ENCODE data around the gene PAQR6.

PAQR6 gene, protein sequence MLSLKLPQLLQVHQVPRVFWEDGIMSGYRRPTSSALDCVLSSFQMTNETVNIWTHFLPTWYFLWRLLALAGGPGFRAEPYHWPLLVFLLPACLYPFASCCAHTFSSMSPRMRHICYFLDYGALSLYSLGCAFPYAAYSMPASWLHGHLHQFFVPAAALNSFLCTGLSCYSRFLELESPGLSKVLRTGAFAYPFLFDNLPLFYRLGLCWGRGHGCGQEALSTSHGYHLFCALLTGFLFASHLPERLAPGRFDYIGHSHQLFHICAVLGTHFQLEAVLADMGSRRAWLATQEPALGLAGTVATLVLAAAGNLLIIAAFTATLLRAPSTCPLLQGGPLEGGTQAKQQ

DNA sequence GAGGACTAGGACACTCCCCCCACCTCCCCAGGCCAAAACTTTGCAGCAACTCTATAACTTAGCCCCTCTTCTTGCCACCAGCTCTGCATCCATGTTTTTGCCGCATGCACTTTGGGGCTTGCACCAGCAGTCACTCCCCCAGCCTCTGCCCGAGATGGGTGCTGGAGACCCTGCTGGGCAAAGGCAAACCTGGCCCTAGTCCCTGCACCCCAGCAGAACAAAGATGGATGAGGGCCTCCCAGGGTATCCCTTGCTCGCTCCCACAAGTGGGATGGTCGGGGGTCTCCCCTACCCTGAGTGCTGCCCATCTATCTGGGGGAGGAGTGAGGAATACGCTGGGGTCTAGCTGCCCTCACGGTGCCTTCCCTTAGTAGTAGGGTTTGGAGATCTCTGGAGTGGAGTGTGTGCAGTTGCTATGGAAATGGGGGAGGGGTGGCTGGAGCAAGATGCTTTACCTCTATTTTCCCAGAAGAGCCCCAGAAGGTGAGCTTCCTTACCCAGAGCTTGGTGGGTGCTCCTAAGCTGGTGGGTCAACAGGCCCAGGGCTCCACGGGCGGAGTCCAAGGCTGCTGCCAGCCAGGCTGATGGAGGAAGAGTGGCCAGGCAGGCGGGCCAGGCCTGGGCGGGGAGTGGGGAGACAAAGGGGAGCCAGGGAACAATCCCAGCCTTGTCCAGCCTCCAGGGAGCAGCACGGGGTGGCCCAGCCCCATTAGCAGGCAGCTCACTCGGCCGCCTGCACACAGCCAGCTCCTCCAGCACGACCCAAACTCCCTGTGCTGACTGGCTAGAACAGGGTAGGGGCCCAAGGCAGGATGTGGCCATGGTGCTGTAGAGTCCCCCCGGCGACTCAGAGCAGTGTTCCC, at the start of gene PAQR6:
Gene PAQR6, minus strand, starts transcription at position 597 of the 863 bp plus-strand sequence. CDS start 1,325 bp downstream, outside the sequence.
- no peak for DNase-seq (ENCODE audit: low read depth, low spot score)

DNA sequence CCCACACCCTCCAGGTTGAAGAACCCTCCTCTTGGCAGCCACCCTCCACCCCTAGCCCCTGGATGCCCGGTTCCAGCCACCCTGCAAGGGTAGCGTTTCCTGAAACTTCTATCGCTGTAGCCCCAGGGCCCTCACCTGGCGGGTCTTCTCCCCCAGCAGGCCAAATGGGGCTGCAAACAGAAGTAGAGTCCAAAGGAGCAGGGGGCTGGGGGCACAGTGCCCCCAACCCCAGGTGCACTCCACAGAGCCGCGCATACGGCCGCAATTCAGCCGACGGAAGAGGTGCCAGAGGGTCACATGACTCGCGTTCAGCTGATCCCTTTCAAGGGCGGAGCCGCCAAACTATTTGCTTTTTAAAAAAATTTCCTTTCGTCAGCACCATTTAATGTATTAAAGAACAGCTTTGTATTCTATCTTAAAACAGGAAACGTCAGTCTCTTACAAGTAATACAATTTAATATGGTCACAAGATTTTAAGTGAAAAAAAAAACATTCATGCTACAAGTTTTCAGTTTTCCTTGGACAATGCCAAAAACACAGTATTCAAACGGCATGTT, 47.6 kb upstream of the PAQR6 start, which contains the start of gene GLMP:
Gene GLMP, minus strand, starts transcription at position 289 of the 557 bp plus-strand sequence. Its CDS starts 34 bp downstream, at position 255.
- no peak for DNase-seq (ENCODE audit: low read depth, low spot score)

DNA sequence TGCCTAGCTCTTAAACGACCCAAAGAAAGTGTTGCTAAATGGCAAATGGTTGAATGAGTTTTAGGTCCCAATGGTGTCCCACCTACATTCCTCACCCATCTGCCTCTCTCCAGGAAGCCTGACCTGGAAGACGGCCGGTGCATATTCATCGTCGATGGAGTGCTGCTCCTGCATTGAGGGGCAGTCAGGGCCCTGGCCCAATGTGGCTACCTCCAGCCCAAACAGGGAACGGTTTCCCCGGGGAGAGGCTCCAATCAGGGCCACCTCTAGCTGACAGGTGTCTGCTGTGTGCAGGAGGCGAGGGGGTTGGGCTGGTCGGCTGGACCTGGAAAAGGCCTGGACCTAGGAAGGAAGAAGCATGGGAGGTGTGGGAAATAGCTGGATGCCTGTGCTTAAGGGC, 46.0 kb upstream of the PAQR6 start:
- no peak for DNase-seq (ENCODE audit: low read depth, low spot score)

DNA sequence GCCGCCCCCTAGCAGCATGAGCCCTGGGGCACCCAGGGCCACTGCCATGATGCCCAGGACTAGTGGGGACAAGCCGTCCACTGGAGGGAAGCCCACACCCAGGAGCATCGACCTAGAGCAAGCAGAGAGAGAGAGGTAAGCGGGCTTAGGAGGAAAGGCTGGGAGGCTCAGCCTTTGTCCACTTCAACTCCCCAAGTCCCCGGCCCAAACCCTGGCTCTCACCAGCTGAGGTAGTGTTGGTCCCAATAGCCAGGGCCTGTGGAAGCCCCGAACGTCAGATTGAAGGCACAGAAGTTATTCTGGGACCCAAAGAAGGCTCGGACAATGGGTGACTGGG, 45.2 kb upstream of the PAQR6 start:
- no peak for DNase-seq (ENCODE audit: low read depth, low spot score)

DNA sequence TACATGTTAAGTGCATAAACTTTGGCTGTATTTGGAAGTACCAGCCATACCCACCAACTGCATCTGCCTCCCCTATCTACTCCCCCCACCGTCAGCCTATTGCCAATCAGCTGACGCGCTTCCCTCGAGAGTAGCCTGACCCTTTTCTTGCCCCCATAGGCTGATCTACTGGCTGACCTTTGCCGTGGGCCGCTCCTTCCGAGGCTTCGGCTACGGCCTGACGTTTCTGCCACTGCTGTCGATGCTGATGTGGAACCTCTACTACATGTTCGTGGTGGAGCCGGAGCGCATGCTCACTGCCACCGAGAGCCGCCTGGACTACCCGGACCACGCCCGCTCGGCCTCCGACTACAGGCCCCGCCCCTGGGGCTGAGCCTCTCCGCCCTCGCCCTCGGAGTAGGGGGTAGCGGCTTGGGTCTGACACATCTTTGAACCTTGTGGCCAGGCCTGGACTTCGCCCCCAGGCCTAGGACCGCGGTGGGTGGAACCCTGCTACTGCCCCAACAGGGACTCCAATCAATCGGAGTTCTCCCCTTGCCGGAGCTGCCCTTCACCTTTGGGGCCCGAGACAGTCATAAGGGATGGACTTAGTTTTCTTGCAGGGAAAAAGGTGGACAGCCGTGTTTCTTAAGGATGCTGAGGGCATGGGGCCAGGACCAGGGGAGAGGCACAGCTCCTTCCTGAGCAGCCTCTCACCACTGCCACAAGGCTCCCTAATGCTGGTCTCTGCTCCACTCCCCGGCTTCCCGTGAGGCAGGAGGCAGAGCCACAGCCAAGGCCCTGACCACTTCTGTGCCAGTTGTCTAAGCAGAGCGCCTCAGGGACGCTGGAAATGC, 43.6 kb upstream of the PAQR6 start:
- DNase-seq (ENCODE audit: low read depth, low spot score), result peak; percentile 71

DNA sequence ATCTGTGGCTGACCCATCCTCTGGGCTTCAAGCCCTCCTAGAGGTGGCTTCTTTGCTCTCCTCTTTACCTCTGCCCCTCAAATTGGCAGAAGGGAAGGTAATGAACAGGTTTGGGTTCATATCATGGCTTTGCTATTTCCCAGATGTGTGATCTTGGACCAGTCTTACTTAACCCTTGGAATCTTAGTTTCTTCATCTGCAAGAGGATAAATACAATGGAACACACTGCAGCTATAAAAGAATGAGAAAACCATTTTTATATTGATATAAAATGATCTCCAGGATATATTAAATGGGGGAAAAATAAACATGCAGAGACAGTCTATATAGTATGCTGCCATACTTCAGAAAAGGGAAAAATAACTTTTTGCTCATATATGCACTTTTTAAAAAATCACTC, 42.0 kb upstream of the PAQR6 start:
- no peak for DNase-seq (ENCODE audit: low read depth, low spot score)

DNA sequence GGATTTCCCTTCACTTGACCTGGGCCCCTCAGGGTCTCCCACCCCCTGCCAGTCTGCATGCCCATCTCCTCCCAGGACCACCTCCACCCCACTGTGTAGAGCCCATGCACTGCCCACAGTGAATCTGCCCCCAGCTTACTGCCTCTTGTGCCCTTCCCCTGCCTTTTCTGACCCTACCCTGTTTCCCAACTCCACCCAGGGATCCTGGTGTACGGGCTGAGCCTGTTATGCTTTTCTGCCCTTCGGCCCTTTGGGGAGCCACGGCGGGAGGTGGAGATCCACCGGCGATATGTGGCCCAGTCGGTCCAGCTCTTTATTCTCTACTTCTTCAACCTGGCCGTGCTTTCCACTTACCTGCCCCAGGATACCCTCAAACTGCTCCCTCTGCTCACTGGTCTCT, 38.2 kb upstream of the PAQR6 start:
- no peak for DNase-seq (ENCODE audit: low read depth, low spot score)

DNA sequence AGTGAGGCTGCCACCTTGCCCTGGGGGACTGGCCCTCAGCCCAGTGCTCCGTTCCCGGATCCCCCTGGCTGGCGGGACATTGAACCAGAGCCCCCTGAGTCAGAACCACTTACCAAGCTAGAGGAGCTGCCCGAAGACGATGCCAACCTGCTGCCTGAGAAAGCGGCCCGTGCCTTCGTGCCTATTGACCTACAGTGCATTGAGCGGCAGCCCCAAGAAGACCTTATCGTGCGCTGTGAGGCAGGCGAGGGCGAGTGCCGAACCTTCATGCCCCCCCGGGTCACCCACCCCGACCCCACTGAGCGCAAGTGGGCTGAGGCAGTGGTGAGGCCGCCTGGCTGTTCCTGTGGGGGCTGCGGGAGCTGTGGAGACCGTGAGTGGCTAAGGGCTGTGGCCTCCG, 37.6 kb upstream of the PAQR6 start:
- no peak for DNase-seq (ENCODE audit: low read depth, low spot score)

DNA sequence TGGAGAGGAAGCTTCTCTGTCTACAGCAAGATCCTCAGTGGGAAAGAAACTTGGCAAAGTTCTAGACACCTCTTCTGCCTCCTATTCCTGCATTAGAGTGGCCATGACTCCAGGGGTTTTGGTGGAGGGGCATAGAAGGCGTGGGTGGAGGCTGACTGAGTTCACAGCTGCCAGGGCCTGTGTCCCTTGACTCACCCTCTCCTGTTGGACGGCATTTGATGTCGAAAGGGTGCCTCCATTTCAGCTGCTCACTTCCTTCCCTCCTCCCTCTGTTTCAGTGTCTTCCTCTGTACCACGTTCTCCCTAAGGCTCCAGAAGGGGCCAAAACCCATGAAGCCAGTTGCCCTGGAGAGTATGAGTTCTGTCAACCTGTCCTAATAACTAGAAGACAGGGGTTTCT, 36.9 kb upstream of the PAQR6 start:
- no peak for DNase-seq (ENCODE audit: low read depth, low spot score)

DNA sequence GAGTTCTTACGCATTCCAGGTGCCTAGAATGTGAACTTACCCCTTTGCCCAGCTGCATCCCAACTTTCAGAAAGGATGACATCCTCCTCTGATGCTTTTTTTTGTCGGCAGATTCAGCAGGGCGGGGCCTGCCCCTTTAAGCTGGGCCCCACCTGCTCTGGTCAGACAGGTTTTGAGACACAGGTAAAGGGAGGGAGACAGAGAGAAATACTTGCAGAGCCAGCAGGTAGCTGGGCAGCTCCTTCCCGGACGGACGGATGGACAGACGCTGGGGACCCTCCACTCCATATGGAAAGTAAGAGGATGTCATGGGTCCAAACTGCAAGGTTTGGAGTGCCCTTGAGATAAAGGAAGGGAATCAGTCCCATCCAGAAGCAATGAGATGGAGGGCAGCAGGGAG, 36.3 kb upstream of the PAQR6 start, which contains the start of gene TMEM79:
Gene TMEM79, plus strand, starts transcription at position 214 of the 400 bp plus-strand sequence. CDS start 902 bp downstream, outside the sequence.
- no peak for DNase-seq (ENCODE audit: low read depth, low spot score)

DNA sequence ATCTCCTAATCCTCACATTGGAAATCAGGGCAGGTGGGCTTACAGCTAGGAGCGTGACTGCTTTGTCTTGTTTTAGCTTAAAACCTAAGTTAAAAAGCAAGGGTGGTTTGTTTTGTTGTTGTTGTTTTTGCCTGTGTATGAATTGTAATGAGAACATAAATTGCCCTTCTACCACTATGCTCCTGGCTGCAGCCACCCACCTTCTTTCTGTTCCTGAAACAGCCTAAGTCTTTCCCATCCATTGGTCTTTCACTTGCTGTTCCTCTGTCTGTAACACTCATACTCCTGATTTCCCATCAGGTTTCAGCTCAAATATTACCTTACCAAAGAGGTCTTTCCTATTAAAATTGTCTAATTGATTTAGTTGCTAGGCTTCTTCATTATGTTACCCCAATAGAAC, 35.7 kb upstream of the PAQR6 start:
- no peak for DNase-seq (ENCODE audit: low read depth, low spot score)

DNA sequence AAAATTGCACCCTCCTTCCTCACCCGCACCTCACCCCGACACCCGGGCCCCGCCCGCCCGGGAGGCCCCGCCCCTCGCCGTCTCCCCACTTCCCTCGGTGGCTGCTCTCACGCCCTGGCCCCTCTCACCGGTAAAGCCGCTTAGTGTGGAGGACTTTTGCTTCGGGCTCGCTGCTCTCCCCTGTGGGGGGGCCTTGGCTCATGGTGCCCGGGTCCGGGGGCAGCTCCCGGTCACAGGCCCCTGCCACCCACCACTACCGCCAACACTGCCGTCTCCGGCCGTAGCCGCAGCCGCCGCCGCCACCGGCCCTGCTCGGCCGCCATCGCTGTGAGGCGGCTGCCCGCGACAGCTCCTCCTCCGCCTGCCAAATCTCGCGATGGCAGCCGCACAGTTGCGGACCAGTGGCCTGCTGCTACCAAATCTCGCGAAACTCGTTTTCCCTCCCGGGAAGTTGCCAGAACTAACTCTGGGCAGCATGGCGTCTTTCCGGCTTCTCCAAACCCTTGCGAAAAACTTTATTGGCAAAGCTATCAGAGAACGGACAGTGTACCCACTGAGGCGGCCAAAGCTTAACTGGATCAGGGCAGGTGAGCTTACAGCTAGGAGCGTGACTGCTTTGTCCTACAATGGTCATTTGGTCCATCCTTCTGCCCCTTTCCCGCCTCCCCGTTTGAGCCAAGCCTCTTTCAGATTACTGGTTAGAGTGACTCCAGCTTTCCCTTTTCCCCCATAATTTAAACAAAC, 34.8 kb upstream of the PAQR6 start, which contains the start of gene SMG5:
Gene SMG5, minus strand, starts transcription at position 347 of the 744 bp plus-strand sequence. Its CDS starts 145 bp downstream, at position 202.
- DNase-seq (ENCODE audit: low read depth, low spot score), result peak; percentile 100

DNA sequence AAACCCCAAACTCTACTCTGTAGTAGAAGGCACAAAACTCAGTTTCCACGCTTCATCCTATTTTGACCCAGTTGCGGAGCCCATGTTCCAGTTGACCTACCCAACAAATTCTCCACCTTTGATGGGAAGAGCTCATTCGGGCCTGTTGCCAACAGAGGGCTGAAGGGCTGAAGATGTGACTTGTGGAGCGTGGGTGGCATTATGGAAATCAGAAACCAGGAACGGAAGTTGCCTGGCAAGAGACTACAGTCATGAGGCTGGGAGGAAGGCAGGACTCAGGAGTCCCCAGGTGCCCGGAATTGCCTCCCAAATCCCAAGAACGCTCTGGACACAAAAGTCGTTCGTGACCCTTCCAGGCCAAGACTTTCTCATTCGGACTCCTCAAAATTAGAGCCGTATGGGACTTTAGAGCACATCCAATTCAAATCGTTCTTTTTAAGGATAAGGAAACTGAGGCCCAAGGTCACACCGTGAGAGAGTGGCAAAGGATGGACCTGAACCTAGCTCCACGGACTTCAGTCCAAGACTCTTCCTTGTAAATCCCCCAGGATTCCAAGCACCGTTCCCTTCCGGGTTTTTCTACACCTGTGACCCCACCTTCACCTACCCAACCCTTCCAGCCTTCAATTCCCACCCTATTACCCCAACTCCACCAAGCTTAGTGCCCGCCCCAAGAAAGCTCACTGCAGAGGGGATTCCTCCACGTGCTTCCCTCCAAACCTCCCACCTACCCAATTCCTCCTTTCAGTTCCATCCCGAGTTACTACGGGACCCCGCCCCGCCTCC, 34.0 kb upstream of the PAQR6 start:
- no peak for DNase-seq (ENCODE audit: low read depth, low spot score)

DNA sequence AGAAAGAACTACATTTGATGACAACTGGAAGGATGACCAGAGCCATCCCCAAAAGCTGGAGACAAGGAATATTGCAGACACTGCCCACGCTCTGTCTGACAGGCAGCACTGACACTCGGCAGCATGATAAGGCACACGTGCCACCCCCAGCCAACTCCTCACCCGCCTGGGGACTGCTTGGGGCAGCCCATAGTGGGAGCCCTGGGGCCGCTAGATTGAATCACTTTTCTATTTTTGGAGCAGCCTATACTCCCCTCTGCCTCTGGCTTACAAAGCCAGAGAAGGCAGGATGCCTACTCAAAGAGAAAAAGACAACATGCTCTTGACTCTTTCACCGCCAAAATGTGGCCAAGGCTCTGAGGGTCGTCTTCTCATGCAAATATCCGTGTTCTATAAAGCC, 33.4 kb upstream of the PAQR6 start:
- no peak for DNase-seq (ENCODE audit: low read depth, low spot score)

DNA sequence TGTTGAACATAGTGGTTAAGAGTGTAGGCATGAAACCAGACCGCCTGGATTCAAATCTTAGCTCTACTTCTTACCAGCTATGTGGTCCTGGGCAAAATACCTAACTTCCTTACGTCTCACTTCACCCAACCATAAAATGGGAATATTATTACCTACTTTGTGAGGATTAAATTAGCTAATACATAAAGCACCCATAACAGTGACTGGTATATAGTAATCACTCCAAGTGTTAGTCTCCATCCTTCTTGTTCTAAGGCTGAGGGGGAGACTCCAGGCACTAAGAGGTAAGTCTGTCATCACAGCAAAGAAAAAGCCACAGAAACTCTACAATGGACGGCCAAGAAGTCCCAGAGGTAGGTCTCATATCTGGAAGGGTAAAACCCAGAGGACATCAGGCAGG, 32.0 kb upstream of the PAQR6 start:
- no peak for DNase-seq (ENCODE audit: low read depth, low spot score)

DNA sequence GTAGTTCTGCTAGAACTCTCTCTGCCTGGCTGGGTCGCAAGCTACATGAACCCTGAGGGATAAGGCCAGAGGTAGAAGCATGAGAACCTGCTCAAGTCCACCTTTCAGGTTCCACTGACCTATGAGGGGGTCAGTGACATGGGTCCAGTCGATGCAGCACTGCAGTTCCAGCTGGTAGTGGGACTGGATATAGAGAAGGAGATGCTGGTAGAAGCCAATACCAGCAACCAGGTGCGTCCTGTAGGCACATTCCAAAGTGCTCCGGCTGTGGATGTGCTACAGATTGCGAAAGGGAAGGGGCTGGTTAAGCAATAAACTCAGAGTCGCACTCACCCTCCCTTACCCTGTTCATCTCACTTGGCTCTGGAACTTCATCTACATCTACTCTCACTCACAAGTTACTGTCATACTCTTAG, 29.1 kb upstream of the PAQR6 start:
- no peak for DNase-seq (ENCODE audit: low read depth, low spot score)

DNA sequence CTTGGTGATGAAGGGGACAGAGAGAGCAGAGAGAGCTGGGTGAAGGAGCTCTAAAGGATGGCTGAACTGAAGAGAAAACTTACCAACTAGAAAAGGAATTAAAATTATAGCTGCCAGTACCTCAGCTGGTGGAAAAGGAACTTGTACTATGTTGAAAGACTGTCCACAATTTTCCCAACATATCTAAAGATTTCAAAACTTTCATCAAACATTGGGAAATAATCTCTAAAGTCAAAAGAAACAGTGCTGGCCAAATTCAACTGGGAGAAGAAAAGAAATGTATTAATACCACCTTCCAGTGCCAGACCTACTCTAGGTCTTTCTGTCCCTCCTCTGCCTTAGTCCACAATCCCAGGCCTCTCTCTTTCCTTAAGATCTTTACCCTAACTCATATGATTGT, 28.7 kb upstream of the PAQR6 start:
- no peak for DNase-seq (ENCODE audit: low read depth, low spot score)

DNA sequence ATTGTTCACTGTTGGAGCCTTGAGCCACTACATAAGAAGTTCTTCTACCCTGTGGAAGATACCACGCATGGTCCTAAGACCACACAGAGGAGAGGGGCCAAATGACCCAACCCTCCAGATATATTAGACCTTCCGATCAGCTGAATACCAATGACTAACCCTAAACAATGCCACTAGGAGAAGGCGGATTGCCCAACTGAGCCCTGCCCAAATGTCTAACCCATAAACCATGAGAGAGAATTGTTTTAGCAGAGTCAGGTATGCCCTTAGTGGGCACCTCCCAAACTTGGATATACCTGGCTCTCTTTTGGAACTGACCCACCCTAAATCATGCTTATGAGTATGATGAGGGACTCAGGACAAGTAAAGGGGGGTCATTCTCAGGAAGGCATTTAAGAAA, 22.5 kb upstream of the PAQR6 start:
- no peak for DNase-seq (ENCODE audit: low read depth, low spot score)

DNA sequence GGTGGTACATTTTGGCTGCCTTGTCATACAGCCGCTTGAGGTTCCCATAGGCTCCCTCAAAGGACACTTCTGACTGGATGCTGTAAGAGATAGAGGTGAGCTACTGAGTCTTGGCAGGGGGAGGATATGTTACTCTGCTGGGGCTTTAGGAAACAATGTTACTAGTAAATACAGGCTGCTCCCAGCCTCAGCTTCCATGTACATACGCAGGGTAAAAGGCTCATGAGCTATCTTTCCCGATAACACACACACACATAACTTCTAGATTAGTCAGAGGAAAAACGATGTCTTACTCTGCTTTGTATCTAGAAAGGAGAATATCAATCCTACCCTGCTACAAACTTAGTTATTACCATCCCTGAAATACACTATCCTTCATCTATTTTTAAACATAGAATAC, 20.5 kb upstream of the PAQR6 start:
- no peak for DNase-seq (ENCODE audit: low read depth, low spot score)

DNA sequence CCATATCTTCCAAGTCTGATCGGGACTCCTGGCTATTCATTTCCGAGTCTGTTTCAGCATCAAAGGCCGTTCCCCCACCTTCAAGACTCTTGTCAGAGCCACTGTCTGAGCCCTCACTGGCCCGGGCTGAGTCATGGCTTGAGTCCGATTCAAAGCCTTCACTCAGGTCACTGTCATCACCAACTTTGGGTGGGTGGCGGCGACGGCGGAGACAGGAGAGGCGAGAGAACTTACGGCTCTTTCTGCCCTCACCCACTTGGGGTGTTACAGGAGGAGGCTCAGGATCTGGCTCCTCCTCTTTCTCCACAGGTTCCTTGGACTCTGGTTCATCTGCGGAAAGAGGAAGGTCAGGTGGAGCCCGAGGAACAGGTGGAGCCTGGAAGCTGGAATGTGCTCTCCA, 18.2 kb upstream of the PAQR6 start:
- DNase-seq (ENCODE audit: low read depth, low spot score), result no peak

Data from iPS DF 19.7 (cell line).